SK-N-MC (cell line): ENCODE data around the gene EXOC1L.

ENCODE experiments used
- EZH2 ChIP-seq: fragments of 200-600 bp; sonication (generic); IDR thresholded peaks from one replicate; pipeline ENCODE4 v1.6.1; 2017; ENCODE audit warnings: antibody characterized with exemption
- FOXP2 ChIP-seq: optimal IDR thresholded peaks from 2 replicates; pipeline ENCODE3; 2011; ENCODE audit warnings: mild to moderate bottlenecking, moderate library complexity; ENCODE audit not compliant: insufficient read depth; ENCODE audit errors: extremely low read length, control extremely low read depth
- POLR2AphosphoS5 ChIP-seq: IDR thresholded peaks from 2 replicates; pipeline ENCODE4 v1.6.1; 2012; ENCODE audit warnings: mild to moderate bottlenecking, low read depth, low read length, borderline replicate concordance

GRCh38 chr4:55838356-55838755 is 18.8 kb downstream of the EXOC1L start:
- TF ChIP-seq EZH2 (no peak), POLR2AphosphoS5 (no peak), FOXP2 (no peak)
